Colonic mucosa (tissue), 4 donors: Measurements from ENCODE around the gene TSPAN15. TPM values are rescaled to one million over a fixed set of nuclear protein-coding genes. Genes with fewer than 3 reads are reported as not detected.

Source experiments
- DNase-seq: peaks from one replicate; pipeline ENCODE4 v3.0.0-alpha.2; 2020
- H3K27ac ChIP-seq: fragments of 200-600 bp; one replicate; pipeline ENCODE4 v1.8.0; 2021
- H3K27me3 ChIP-seq: fragments of 200-600 bp; one replicate; pipeline ENCODE4 v1.8.0; 2021
- H3K36me3 ChIP-seq: fragments of 200-600 bp; one replicate; pipeline ENCODE4 v1.8.0; 2021
- H3K4me1 ChIP-seq: fragments of 200-600 bp; one replicate; pipeline ENCODE4 v1.8.0; 2021; ENCODE audit warnings: mild to moderate bottlenecking
- H3K4me3 ChIP-seq: fragments of 200-600 bp; one replicate; pipeline ENCODE4 v1.8.0; 2021
- H3K9ac ChIP-seq, 2 donors: one replicate each; pipeline ENCODE4 v1.7.0; 2013; ENCODE audit warnings: control low read depth in 2 of 2, low read depth in 2 of 2, low read length in 2 of 2
- H3K9me3 ChIP-seq: fragments of 200-600 bp; one replicate; pipeline ENCODE4 v1.8.0; 2021
- intact Hi-C: fragments of 100-400 bp; cut with DNase I; formaldehyde crosslinking; loops from one replicate; pipeline ENCODE4 v1.14.1; 2022
- total RNA-seq, 2 donors: library from RNA; stranded (reverse); fragmentation: NEBNext Ultra II Directional in 1 of 2; extraction: Animal tissue kit (Norgen Biotek cat#: 25700) in 1 of 2; gene quantifications; one replicate each; pipeline ENCODE4 v1.2.1, GENCODE V29; 2021
- TF ChIP-seq, protein P1 (sequence below): fragments of 200-600 bp; IDR thresholded peaks from one replicate; pipeline ENCODE4 v1.8.0; 2022; ENCODE audit warnings: antibody characterized with exemption, mild to moderate bottlenecking
- donor health status: healthy.
- donor health status: DM: no; HTN: no; CAD: no.
- donor health status: DM: no; HTN: no; CAD: no.

The TSPAN15 gene
- total RNA-seq, 2 donors from 2014 or later = 129 TPM

DNA sequence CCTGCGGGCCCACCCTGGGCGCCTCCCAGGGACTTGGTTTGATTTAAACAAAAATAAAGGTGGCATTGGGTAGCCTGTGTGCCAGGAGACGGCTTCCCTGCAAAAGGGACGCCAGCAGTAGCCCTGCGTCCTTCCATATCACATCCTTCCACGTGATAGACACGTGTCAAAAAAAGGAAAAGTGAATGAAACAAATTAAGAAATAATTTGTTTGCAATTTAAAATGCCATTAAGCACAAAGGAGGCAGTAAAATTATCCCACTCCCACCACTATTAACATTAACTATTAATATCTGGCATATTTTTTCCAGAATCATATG lies 42.1 kb upstream of the TSPAN15 start:
- no peaks in the 10 kb centered on the region for H3K4me1 ChIP-seq
- H3K9ac ChIP-seq = no peak overlapping the region
- intact Hi-C loops = loop anchor here (1.0 to 5.0 kb wide), 3 partner anchors 12 to 228 kb away; no protein-coding TSS in a partner anchor
- DNase-seq = no peak
- no peaks in the 10 kb centered on the region for H3K36me3 ChIP-seq
- no peaks in the 10 kb centered on the region for H3K9me3 ChIP-seq
- H3K27me3 ChIP-seq = no peaks in the 10 kb centered on the region
- peak overlapping the region; percentile 90 for H3K27ac ChIP-seq
- H3K4me3 ChIP-seq = peak overlapping the region; percentile 13
- TF ChIP-seq, protein P1, sequence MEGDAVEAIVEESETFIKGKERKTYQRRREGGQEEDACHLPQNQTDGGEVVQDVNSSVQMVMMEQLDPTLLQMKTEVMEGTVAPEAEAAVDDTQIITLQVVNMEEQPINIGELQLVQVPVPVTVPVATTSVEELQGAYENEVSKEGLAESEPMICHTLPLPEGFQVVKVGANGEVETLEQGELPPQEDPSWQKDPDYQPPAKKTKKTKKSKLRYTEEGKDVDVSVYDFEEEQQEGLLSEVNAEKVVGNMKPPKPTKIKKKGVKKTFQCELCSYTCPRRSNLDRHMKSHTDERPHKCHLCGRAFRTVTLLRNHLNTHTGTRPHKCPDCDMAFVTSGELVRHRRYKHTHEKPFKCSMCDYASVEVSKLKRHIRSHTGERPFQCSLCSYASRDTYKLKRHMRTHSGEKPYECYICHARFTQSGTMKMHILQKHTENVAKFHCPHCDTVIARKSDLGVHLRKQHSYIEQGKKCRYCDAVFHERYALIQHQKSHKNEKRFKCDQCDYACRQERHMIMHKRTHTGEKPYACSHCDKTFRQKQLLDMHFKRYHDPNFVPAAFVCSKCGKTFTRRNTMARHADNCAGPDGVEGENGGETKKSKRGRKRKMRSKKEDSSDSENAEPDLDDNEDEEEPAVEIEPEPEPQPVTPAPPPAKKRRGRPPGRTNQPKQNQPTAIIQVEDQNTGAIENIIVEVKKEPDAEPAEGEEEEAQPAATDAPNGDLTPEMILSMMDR = no peak

DNA sequence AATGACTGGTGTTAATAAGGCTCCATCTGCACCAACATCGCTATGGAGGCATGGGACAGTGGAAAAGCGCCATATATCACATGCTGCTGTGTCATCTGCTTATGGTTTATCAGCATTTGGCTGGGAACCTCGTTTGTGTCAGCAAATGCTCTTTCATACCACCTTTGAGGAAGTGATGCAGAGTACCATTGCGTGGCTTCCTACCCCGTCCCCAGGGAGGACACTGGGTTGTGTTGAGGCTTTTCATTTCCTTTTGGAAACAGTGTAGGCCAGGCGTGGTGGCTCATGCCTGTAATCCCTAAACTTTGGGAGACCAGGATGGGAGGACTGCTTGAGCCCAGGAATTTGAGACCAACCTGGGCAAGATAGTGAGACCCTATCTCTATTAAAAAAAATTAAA lies 41.3 kb upstream of the TSPAN15 start:
- Histone ChIP-seq H3K27me3 (no peaks in the 10 kb centered on the region), H3K4me3 (no peak overlapping the region), H3K9me3 (no peaks in the 10 kb centered on the region), H3K36me3 (no peaks in the 10 kb centered on the region), H3K4me1 (no peaks in the 10 kb centered on the region), H3K27ac (no peak overlapping the region), H3K9ac (no peak overlapping the region)
- intact Hi-C loops = loop anchor here (1.0 to 5.0 kb wide), 3 partner anchors 11 to 227 kb away; no protein-coding TSS in a partner anchor
- TF ChIP-seq, protein P1 = no peak
- no peak for DNase-seq

DNA sequence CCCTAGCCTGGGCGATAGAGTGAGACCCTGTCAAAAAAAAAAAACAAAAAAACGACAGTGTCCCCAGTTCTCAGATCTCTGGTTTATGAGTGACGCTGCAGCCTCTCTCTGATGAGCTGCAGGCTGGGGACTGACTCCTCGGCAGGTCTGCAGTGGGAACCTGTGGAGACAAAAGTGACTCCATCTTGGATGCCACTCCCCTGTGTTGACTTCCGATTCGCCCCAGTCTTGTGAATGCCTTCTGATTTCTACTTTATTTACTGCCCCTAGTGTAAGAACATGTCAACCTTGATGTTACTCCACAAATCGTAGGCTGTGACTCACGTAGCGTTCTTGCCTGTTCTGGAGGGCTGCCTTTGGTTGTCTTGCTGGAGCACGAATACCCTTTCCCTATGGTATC lies 40.8 kb upstream of the TSPAN15 start:
- Histone ChIP-seq H3K9me3 (no peaks in the 10 kb centered on the region), H3K9ac (no peak overlapping the region), H3K4me3 (no peak overlapping the region), H3K27me3 (no peaks in the 10 kb centered on the region), H3K4me1 (no peaks in the 10 kb centered on the region), H3K36me3 (no peaks in the 10 kb centered on the region), H3K27ac (no peak overlapping the region)
- TF ChIP-seq, protein P1 = no peak
- no peak for DNase-seq
- intact Hi-C loops = no loop called here

DNA sequence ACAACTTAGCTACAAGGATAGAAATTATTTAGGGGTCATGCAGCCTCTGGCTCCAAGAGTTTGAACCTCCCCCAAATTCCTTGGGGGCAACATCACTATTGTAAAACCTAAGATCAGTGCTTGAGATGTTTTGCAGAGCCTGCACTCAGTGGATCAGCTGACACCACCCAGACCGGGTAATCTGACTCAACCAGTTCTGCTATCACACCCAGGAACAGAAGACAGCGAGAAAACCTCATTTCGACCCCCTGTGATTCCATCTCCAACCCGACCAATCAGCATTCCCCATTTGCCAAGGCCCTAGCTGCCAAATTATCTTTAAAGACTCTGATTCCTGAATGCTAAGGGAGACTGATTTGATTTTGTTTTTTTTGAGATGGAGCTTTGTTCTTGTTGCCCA lies 39.8 kb upstream of the TSPAN15 start:
- intact Hi-C loops = no loop called here
- Histone ChIP-seq H3K9ac (no peak overlapping the region), H3K27me3 (no peaks in the 10 kb centered on the region), H3K9me3 (no peaks in the 10 kb centered on the region), H3K4me3 (no peak overlapping the region), H3K4me1 (no peaks in the 10 kb centered on the region), H3K27ac (no peak overlapping the region), H3K36me3 (no peaks in the 10 kb centered on the region)
- DNase-seq = no peak
- TF ChIP-seq, protein P1 = no peak

DNA sequence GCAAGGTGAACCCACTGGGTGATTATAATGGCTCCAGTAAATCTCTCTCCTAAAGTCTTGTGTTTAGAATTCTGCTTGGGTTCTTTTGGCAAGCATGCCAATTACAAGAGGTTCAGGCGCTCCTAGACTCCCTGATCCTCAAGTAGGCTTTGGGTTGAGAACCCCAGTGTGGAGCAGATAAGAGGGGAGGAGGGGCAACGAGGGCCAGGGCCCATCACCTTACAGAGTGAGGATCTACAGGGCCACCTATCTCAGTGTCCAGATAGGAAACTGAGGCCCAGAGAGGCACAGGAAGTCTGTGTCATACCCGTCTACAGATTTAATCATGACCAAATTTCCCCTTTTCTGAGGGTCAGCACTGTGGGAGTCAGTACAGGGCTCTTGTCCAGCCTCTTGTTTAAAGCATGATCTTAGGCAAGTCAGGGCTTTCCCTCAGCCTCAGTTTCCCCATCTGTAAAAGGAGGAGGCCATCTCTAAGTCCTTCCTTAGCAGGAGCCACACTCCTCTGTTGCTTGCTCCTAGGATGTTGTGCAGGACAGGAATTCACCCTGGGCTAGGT lies 39.0 kb upstream of the TSPAN15 start:
- Histone ChIP-seq H3K36me3 (no peaks in the 10 kb centered on the region), H3K4me1 (no peaks in the 10 kb centered on the region), H3K4me3 (no peak overlapping the region), H3K27ac (no peak overlapping the region), H3K9me3 (no peaks in the 10 kb centered on the region), H3K9ac (no peak overlapping the region), H3K27me3 (no peaks in the 10 kb centered on the region)
- intact Hi-C loops = no loop called here
- DNase-seq = no peak
- TF ChIP-seq, protein P1 = no peak
